ENCODE data around the gene RSRC2. TPM values are rescaled to one million over a fixed set of nuclear protein-coding genes. Genes with fewer than 3 reads are reported as not detected.

Gene RSRC2
- total RNA-seq, 1 donor from 2014 or later = 66.5 TPM

Other genes starting within 250 kb of the RSRC2 start
- gene CLIP1, start 104.3 kb downstream of the RSRC2 start, total RNA-seq = 38.6 and 76.7 TPM in 2 replicates
- gene ZCCHC8, start 26.0 kb downstream of the RSRC2 start, total RNA-seq = 16.5 and 27.2 TPM in 2 replicates
- gene KNTC1, start 313 bp upstream of the RSRC2 start, total RNA-seq = 11.8 and 26.2 TPM in 2 replicates
- gene HCAR2, start 176.4 kb upstream of the RSRC2 start, total RNA-seq = under 0.01 TPM in 1 of 2 replicates, not detected in the other
- gene HCAR3, start 189.9 kb upstream of the RSRC2 start, total RNA-seq = not detected in 2 replicates
- 0.60 and 0.87 TPM in 2 replicates for gene HCAR1, start 203.9 kb upstream of the RSRC2 start, total RNA-seq
- gene DENR, start 225.9 kb upstream of the RSRC2 start, total RNA-seq = 46.7 and 64.9 TPM in 2 replicates
- 0.65 and 1.2 TPM in 2 replicates for gene CCDC62, start 247.6 kb upstream of the RSRC2 start, total RNA-seq